Left lung (tissue), 10 donors: ENCODE measurements around the gene HMGCS2. TPM values are rescaled to one million over a fixed set of nuclear protein-coding genes. Genes with fewer than 3 reads are reported as not detected.
A peak's percentile ranks its signal among the peaks of the same experiment; 100 is the strongest.

ENCODE experiments used
- ATAC-seq: fragments of 200-7000 bp; cut with Tn5 transposase; one replicate; pipeline ENCODE4 v1.9.1; 2020; ENCODE audit warnings: moderate library complexity
- DNase-seq, 4 donors: peaks; one replicate each; pipeline ENCODE4 v3.0.0-alpha.2; 2013 to 2020
- H3K27ac ChIP-seq, 2 donors: fragments of 200-600 bp; sonication (generic) in 1 of 2; one replicate each; pipeline versions ENCODE4 v1.5.0 to v1.8.0; 2020 to 2021
- H3K27me3 ChIP-seq, 2 donors: fragments of 200-600 bp; sonication (generic) in 1 of 2; one replicate each; pipeline versions ENCODE4 v1.5.0 to v1.8.0; 2020 to 2021
- H3K36me3 ChIP-seq, 2 donors: fragments of 200-600 bp; sonication (generic) in 1 of 2; one replicate each; pipeline versions ENCODE4 v1.5.0 to v1.8.0; 2020 to 2021
- H3K4me1 ChIP-seq, 2 donors: fragments of 200-600 bp; one replicate each; pipeline ENCODE4 v1.8.0; 2021
- H3K4me3 ChIP-seq, 2 donors: fragments of 200-600 bp; sonication (generic) in 1 of 2; one replicate each; pipeline versions ENCODE4 v1.5.0 to v1.8.0; 2020 to 2021; ENCODE audit warnings: mild to moderate bottlenecking in 1 of 2
- H3K9me3 ChIP-seq, 2 donors: fragments of 200-600 bp; sonication (generic) in 1 of 2; one replicate each; pipeline versions ENCODE4 v1.5.0 to v1.8.0; 2020 to 2021
- intact Hi-C, 2 donors: fragments of 100-400 bp; cut with DNase I; formaldehyde crosslinking; loops; one replicate each; pipeline versions ENCODE4 v1.11.2 to v1.14.2; 2022
- polyA plus RNA-seq, 6 donors: library from polyadenylated mRNA; unstranded; fragments of 120-200 nt; gene quantifications; one replicate each; pipeline ENCODE4 v1.2.1, GENCODE V29; 2013; ENCODE audit not compliant: insufficient read length in 6 of 6
- total RNA-seq, 2 donors: library from RNA; stranded (reverse); fragmentation: NEBNext Ultra II Directional; extraction: Animal tissue kit (Norgen Biotek cat#: 25700); gene quantifications; one replicate each; pipeline ENCODE4 v1.2.1, GENCODE V29; 2021
- TF ChIP-seq, protein P1 (sequence below), 2 donors: fragments of 200-600 bp; sonication (generic) in 1 of 2; IDR thresholded peaks; one replicate each; pipeline versions ENCODE4 v1.5.0 to v1.8.0; 2021; ENCODE audit warnings: antibody characterized with exemption in 2 of 2
- donor health status: DM: no; HTN: yes; CAD: no.
- donor health status: DM: no; HTN: no; CAD: no.

Gene HMGCS2
- total and polyA plus RNA-seq, 8 donors, result 0.26 to 1.2 (median 0.58) TPM; not detected in 1

DNA sequence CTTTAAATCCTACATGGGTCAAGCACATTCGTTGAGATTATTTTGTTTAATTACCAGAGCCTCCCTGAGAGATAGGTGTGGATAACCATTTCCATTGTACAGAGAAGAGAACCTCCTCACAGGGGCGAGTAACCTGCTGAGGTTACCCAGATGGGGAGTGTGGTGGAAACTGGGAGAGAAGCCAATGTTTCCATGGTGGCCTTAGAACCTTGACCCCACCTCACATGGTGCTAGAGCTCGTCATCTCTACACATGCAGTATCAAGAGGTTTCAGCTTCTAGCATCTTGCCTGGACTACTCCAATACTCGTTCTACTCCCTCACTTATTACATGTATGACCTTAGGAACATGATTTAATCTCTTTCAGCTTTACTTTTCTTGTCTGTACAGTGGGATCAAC, 37.8 kb upstream of the HMGCS2 start:
- Histone ChIP-seq H3K9me3 (no peaks in the 10 kb centered on the region), H3K4me1 (no peaks in the 10 kb centered on the region), H3K36me3 (no peaks in the 10 kb centered on the region), H3K4me3 (no peak overlapping the region), H3K27me3 (peaks cover 0 to 10% of the 10 kb centered on the region in 2 donors), H3K27ac (no peak overlapping the region)
- DNase-seq (no peak), ATAC-seq (no peak)
- TF ChIP-seq, protein P1, sequence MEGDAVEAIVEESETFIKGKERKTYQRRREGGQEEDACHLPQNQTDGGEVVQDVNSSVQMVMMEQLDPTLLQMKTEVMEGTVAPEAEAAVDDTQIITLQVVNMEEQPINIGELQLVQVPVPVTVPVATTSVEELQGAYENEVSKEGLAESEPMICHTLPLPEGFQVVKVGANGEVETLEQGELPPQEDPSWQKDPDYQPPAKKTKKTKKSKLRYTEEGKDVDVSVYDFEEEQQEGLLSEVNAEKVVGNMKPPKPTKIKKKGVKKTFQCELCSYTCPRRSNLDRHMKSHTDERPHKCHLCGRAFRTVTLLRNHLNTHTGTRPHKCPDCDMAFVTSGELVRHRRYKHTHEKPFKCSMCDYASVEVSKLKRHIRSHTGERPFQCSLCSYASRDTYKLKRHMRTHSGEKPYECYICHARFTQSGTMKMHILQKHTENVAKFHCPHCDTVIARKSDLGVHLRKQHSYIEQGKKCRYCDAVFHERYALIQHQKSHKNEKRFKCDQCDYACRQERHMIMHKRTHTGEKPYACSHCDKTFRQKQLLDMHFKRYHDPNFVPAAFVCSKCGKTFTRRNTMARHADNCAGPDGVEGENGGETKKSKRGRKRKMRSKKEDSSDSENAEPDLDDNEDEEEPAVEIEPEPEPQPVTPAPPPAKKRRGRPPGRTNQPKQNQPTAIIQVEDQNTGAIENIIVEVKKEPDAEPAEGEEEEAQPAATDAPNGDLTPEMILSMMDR (IDR thresholded peaks at IDR 0.05), result no peak
- intact Hi-C loops, result no loop called here

DNA sequence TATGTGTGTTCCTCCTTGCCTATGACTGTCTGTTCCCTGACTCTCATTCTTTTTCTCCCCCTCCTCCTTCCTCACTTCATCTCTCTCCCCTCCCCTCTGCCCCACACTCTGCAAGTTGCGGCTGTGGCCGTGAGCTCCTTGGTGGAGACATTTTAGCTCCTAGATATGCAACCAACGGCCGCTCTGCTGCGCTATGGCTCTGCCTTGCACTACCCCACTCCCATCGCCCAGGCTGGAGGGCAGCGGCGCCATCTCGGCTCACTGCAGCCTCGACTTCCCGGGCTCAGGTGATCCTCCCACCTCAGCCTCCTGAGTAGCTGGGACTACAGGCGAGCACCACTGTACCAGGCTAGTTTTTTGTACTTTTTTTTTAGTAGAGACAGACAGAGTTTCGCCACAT, 37.0 kb upstream of the HMGCS2 start:
- DNase-seq (peak in 1 of 4 donors; percentile 74), ATAC-seq (no peak)
- TF ChIP-seq, protein P1 (IDR thresholded peaks at IDR 0.05), result no peak
- no peak overlapping the region for H3K27ac ChIP-seq
- no peaks in the 10 kb centered on the region for H3K9me3 ChIP-seq
- H3K36me3 ChIP-seq, result no peaks in the 10 kb centered on the region
- H3K4me3 ChIP-seq, result no peak overlapping the region
- H3K27me3 ChIP-seq, result peaks cover 0 to 10% of the 10 kb centered on the region in 2 donors
- H3K4me1 ChIP-seq, result no peaks in the 10 kb centered on the region
- intact Hi-C loops, result no loop called here

DNA sequence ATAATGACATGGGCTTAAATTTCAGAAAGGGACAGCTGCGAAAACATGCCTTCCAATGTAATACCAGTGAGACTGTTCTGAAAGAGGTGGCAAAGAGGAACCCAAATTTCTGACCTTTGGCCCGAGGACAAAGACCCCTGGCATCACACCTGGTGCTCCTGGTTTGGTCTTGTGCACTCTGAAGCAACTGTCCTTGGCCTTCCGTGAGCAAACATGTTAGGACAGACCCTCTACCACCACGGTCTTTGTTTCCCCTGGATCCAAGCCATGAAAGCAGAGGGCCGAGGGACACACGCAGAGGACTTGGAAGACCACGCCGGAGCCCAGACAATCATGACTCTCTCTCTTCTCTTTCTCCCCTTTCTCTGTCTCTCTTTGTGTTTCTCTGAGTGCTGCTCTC, 36.5 kb upstream of the HMGCS2 start:
- TF ChIP-seq, protein P1 (IDR thresholded peaks at IDR 0.05), result no peak
- no peaks in the 10 kb centered on the region for H3K4me1 ChIP-seq
- DNase-seq (no peak), ATAC-seq (no peak)
- no peak overlapping the region for H3K27ac ChIP-seq
- intact Hi-C loops, result no loop called here
- peaks cover 0 to 10% of the 10 kb centered on the region in 2 donors for H3K27me3 ChIP-seq
- H3K9me3 ChIP-seq, result no peaks in the 10 kb centered on the region
- H3K4me3 ChIP-seq, result no peak overlapping the region
- no peaks in the 10 kb centered on the region for H3K36me3 ChIP-seq

DNA sequence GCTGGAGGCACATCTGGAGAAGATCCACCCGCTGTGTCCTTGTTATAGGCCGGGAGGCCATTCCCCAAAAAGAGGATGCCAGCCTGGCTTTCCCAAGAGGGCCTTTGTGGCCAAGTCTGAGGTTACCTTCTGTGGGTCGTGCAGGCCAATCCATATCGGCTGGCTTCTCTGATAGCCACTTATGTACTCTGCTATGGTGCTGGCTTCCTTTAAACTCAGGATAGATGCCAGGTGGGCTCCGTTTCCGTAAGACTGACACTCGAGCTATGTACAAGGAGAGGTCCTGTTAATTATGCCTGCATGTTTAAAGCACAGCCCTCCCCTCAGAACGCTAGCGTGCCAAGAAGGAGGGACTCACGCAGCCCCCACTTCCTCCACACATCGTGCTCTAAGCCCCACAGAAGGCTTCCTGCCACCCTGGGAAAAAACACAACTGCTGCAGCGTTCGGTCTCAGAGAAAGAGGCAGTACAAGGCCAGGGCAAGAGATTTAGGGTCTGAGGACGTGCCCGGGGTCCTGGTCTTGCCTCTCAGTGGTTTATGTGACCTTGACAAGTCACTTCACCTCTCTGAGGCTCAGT, 31.0 kb upstream of the HMGCS2 start:
- intact Hi-C loops, result no loop called here
- Histone ChIP-seq H3K4me1 (no peaks in the 10 kb centered on the region), H3K27ac (no peak overlapping the region), H3K9me3 (no peaks in the 10 kb centered on the region), H3K36me3 (no peaks in the 10 kb centered on the region), H3K4me3 (no peak overlapping the region), H3K27me3 (no peaks in the 10 kb centered on the region)
- DNase-seq, result no peak
- ATAC-seq, result no peak
- TF ChIP-seq, protein P1 (IDR thresholded peaks at IDR 0.05), result no peak

DNA sequence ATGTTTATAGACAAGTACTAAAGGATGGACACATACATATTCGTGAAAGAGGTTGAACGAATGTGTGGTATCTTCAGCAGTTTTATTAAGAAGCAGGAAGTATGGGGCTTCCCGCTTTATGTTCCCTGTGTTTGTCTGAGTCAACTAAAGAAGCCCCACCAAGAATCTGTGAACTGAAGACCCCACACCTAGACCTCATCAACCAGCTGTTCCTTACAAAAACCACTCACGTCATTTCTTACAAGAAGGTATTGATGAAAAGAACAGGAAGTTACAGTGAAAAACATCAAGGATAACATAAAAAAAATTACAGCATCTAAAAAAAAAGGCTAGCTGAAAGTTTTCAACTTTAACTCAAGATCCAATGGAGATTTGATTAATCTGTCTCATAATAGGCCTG, 30.3 kb upstream of the HMGCS2 start:
- Histone ChIP-seq H3K27ac (no peak overlapping the region), H3K27me3 (no peaks in the 10 kb centered on the region), H3K36me3 (no peaks in the 10 kb centered on the region), H3K4me3 (no peak overlapping the region), H3K4me1 (no peaks in the 10 kb centered on the region), H3K9me3 (no peaks in the 10 kb centered on the region)
- DNase-seq, result no peak
- TF ChIP-seq, protein P1 (IDR thresholded peaks at IDR 0.05), result no peak
- intact Hi-C loops, result no loop called here
- no peak for ATAC-seq
